SK-N-SH treated with all-trans-retinoic acid at 6 μM for 48 hours (cell line): ENCODE data around the gene HTR2A.

Experiments used
- ATAC-seq: fragments of 200-7000 bp; cut with Tn5 transposase; 3 replicates; pipeline ENCODE4 v1.9.1; 2020; ENCODE audit warnings: mild to moderate bottlenecking, moderate library complexity
- ARNTL ChIP-seq: fragments of 450-650 bp; formaldehyde crosslinking; IDR thresholded peaks from 2 replicates; pipeline ENCODE4 v1.5.0; 2020; ENCODE audit warnings: low read depth, mild to moderate bottlenecking, moderate library complexity, borderline replicate concordance
- BACH2 ChIP-seq: fragments of 250-450 bp; sonication (Bioruptor Pico); IDR thresholded peaks from 2 replicates; pipeline ENCODE4 v1.9.0; 2021; ENCODE audit warnings: mild to moderate bottlenecking, borderline replicate concordance
- CREB5 ChIP-seq: fragments of 250-450 bp; sonication (Bioruptor Pico); IDR thresholded peaks from 2 replicates; pipeline ENCODE4 v1.5.1; 2020; ENCODE audit warnings: low read depth, mild to moderate bottlenecking, moderate library complexity
- ESRRG ChIP-seq: fragments of 250-450 bp; sonication (Bioruptor Pico); IDR thresholded peaks from 2 replicates; pipeline ENCODE4 v1.6.1; 2021; ENCODE audit warnings: mild to moderate bottlenecking
- GLIS3 ChIP-seq: fragments of 250-450 bp; sonication (Bioruptor Pico); IDR thresholded peaks from 2 replicates; pipeline ENCODE4 v1.5.0; 2020; ENCODE audit warnings: mild to moderate bottlenecking, moderate library complexity
- POU6F1 ChIP-seq: fragments of 250-450 bp; sonication (Bioruptor Pico); IDR thresholded peaks from 2 replicates; pipeline ENCODE4 v1.8.0; 2021; ENCODE audit warnings: low read depth, mild to moderate bottlenecking, moderate library complexity, borderline replicate concordance
- SNAI2 ChIP-seq: fragments of 250-450 bp; sonication (Bioruptor Pico); IDR thresholded peaks from 2 replicates; pipeline ENCODE4 v1.5.0; 2020; ENCODE audit warnings: mild to moderate bottlenecking, moderate library complexity
- TOX ChIP-seq: fragments of 250-450 bp; sonication (Bioruptor Pico); IDR thresholded peaks from 2 replicates; pipeline ENCODE4 v1.8.0; 2021; ENCODE audit warnings: mild to moderate bottlenecking, moderate library complexity, borderline replicate concordance
- ZC3H10 ChIP-seq: fragments of 250-450 bp; sonication (Bioruptor Pico); IDR thresholded peaks from 2 replicates; pipeline ENCODE4 v1.5.1; 2021; ENCODE audit warnings: mild to moderate bottlenecking, moderate library complexity
- ZFP30 ChIP-seq: fragments of 450-650 bp; formaldehyde crosslinking; IDR thresholded peaks from 2 replicates; pipeline ENCODE4 v1.5.0; 2022; ENCODE audit warnings: mild to moderate bottlenecking, moderate library complexity
- ZNF565 ChIP-seq: fragments of 450-650 bp; formaldehyde crosslinking; conservative IDR thresholded peaks from 2 replicates; pipeline ENCODE4 v1.5.0; 2020; ENCODE audit warnings: low read depth, mild to moderate bottlenecking, moderate library complexity
- ZNF70 ChIP-seq: fragments of 450-650 bp; formaldehyde crosslinking; IDR thresholded peaks from 2 replicates; pipeline ENCODE4 v1.5.0; 2020; ENCODE audit warnings: mild to moderate bottlenecking, moderate library complexity
- ZNF8 ChIP-seq: fragments of 450-650 bp; formaldehyde crosslinking; IDR thresholded peaks from 2 replicates; pipeline ENCODE4 v1.5.0; 2020; ENCODE audit warnings: mild to moderate bottlenecking, moderate library complexity
- TF ChIP-seq, protein P1 (sequence below): fragments of 250-450 bp; sonication (Bioruptor Pico); IDR thresholded peaks from 2 replicates; pipeline ENCODE4 v1.5.0; 2020; ENCODE audit warnings: mild to moderate bottlenecking, moderate library complexity
- TF ChIP-seq, protein P2 (sequence below): fragments of 250-450 bp; sonication (Bioruptor Pico); IDR thresholded peaks from 2 replicates; pipeline ENCODE4 v1.8.0; 2020; ENCODE audit warnings: mild to moderate bottlenecking, moderate library complexity, borderline replicate concordance
- TF ChIP-seq, protein P3 (sequence below): fragments of 250-450 bp; sonication (Bioruptor Pico); IDR thresholded peaks from 2 replicates; pipeline ENCODE4 v1.5.1; 2021; ENCODE audit warnings: mild to moderate bottlenecking, moderate library complexity

HTR2A gene

GRCh38 chr13:46934749-46935148 lies 37.9 kb upstream of the HTR2A start:
- no peak for ATAC-seq
- TF ChIP-seq SNAI2 (CRISPR knock-in tag): no peak
- TF ChIP-seq ESRRG (CRISPR knock-in tag): no peak
- TF ChIP-seq ZNF565 (CRISPR knock-in tag): no peak
- TF ChIP-seq ZNF70 (CRISPR knock-in tag): no peak
- no peak for TF ChIP-seq ARNTL
- no peak for TF ChIP-seq ZFP30 (CRISPR knock-in tag)
- no peak for TF ChIP-seq GLIS3 (CRISPR knock-in tag)
- no peak for TF ChIP-seq TOX (CRISPR knock-in tag)
- no peak for TF ChIP-seq POU6F1 (CRISPR knock-in tag)
- TF ChIP-seq ZC3H10 (CRISPR knock-in tag): no peak
- TF ChIP-seq, all 23 proteins: peak for 0

DNA sequence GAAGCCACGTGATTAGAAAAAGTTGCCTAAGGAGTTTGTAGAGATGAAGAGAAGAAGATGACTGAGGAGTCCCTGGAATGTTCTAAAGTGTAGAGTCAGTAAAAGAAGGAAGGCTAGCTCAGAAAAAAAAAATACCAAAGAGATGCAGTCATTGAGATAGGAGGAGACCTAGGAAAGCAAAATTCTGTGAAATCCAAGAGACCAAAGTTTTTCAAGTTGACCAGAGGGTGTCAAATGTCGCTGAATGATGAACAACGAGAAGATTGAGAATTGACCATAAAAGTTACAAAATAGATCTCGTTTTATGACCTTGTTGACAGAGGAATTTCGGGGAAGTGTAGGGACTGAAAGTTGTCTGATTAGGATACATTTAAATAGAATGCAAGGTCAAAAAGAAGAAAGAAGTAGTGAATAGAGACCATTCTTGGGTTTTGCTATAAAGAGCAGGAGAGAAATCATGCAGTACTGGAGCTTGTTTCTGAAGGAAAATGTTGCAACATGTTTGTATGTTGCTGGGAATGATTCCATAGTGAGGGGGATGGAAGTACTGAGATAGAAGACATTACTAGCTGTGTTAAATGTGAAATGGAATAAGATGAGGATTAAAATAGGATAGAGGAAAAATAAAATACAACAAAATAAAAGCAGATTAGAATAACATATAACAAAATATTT lies 30.2 kb upstream of the HTR2A start:
- 0 out of 3 replicates have a peak, but pooled peaks have one; percentile 25 for ATAC-seq
- TF ChIP-seq ZNF8 (CRISPR knock-in tag) (no peak), BACH2 (no peak), ARNTL (no peak), ZC3H10 (CRISPR knock-in tag) (no peak), ESRRG (CRISPR knock-in tag) (no peak)
- TF ChIP-seq, protein P1, sequence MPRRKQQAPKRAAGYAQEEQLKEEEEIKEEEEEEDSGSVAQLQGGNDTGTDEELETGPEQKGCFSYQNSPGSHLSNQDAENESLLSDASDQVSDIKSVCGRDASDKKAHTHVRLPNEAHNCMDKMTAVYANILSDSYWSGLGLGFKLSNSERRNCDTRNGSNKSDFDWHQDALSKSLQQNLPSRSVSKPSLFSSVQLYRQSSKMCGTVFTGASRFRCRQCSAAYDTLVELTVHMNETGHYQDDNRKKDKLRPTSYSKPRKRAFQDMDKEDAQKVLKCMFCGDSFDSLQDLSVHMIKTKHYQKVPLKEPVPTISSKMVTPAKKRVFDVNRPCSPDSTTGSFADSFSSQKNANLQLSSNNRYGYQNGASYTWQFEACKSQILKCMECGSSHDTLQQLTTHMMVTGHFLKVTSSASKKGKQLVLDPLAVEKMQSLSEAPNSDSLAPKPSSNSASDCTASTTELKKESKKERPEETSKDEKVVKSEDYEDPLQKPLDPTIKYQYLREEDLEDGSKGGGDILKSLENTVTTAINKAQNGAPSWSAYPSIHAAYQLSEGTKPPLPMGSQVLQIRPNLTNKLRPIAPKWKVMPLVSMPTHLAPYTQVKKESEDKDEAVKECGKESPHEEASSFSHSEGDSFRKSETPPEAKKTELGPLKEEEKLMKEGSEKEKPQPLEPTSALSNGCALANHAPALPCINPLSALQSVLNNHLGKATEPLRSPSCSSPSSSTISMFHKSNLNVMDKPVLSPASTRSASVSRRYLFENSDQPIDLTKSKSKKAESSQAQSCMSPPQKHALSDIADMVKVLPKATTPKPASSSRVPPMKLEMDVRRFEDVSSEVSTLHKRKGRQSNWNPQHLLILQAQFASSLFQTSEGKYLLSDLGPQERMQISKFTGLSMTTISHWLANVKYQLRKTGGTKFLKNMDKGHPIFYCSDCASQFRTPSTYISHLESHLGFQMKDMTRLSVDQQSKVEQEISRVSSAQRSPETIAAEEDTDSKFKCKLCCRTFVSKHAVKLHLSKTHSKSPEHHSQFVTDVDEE: no peak

DNA sequence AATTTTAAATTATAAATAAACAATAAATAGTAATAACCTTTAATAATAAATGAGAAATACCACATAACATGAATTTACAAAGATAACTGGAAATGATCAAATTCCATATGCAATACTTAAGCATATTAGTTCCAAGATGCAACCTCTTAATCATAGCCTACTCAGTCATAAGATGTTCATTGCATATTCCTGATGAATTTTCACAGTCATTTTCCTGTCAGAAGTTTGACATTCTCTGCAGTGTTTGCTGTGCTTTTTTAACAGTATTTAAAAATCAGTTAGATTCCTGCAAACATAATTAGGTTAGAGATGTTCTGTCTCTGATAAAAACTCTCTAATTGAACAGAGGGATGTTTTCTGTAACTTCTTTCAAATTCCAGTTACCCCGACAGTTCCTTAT lies 28.6 kb upstream of the HTR2A start:
- TF ChIP-seq, protein P2, sequence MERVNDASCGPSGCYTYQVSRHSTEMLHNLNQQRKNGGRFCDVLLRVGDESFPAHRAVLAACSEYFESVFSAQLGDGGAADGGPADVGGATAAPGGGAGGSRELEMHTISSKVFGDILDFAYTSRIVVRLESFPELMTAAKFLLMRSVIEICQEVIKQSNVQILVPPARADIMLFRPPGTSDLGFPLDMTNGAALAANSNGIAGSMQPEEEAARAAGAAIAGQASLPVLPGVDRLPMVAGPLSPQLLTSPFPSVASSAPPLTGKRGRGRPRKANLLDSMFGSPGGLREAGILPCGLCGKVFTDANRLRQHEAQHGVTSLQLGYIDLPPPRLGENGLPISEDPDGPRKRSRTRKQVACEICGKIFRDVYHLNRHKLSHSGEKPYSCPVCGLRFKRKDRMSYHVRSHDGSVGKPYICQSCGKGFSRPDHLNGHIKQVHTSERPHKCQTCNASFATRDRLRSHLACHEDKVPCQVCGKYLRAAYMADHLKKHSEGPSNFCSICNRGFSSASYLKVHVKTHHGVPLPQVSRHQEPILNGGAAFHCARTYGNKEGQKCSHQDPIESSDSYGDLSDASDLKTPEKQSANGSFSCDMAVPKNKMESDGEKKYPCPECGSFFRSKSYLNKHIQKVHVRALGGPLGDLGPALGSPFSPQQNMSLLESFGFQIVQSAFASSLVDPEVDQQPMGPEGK: no peak
- TF ChIP-seq CREB5 (CRISPR knock-in tag): no peak
- TF ChIP-seq SNAI2 (CRISPR knock-in tag): no peak
- TF ChIP-seq, protein P1: no peak
- TF ChIP-seq, protein P3, sequence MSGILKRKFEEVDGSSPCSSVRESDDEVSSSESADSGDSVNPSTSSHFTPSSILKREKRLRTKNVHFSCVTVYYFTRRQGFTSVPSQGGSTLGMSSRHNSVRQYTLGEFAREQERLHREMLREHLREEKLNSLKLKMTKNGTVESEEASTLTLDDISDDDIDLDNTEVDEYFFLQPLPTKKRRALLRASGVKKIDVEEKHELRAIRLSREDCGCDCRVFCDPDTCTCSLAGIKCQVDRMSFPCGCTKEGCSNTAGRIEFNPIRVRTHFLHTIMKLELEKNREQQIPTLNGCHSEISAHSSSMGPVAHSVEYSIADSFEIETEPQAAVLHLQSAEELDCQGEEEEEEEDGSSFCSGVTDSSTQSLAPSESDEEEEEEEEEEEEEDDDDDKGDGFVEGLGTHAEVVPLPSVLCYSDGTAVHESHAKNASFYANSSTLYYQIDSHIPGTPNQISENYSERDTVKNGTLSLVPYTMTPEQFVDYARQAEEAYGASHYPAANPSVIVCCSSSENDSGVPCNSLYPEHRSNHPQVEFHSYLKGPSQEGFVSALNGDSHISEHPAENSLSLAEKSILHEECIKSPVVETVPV: no peak
- ATAC-seq: peak; percentile 35; the same call in 1 of the 3 replicates
